Liver (tissue), 9 donors: ENCODE data around the gene RAB32. TPM values are rescaled to one million over a fixed set of nuclear protein-coding genes. Genes with fewer than 3 reads are reported as not detected.

Experiments used
- DNase-seq: peaks from one replicate; pipeline ENCODE4 v3.0.0-alpha.2; 2017; ENCODE audit warnings: low spot score
- H3K27ac ChIP-seq, 2 donors: one replicate each; pipeline ENCODE4 v1.7.0; 2013; ENCODE audit warnings: inconsistent platforms in 2 of 2, low read length in 2 of 2, control low read depth in 1 of 2, low read depth in 1 of 2, mild to moderate bottlenecking in 1 of 2
- H3K27me3 ChIP-seq, 4 donors: one replicate each; pipeline versions ENCODE4 v1.6.1 to v1.7.0; 2013; ENCODE audit warnings: low read length in 3 of 4, inconsistent platforms in 1 of 4, mild to moderate bottlenecking in 1 of 4, moderate library complexity in 1 of 4; ENCODE audit not compliant: control insufficient read depth in 4 of 4, insufficient read depth in 4 of 4
- H3K36me3 ChIP-seq, 4 donors: one replicate each; pipeline versions ENCODE4 v1.6.1 to v1.7.0; 2013; ENCODE audit warnings: low read length in 3 of 4, mild to moderate bottlenecking in 3 of 4, low read depth in 1 of 4, moderate library complexity in 1 of 4; ENCODE audit not compliant: control insufficient read depth in 4 of 4, insufficient read depth in 3 of 4
- H3K4me1 ChIP-seq, 4 donors: one replicate each; pipeline versions ENCODE4 v1.6.1 to v1.7.0; 2013; ENCODE audit warnings: low read length in 3 of 4, mild to moderate bottlenecking in 3 of 4, moderate library complexity in 1 of 4; ENCODE audit not compliant: control insufficient read depth in 4 of 4, insufficient read depth in 4 of 4
- H3K4me3 ChIP-seq, 3 donors: one replicate each; pipeline versions ENCODE4 v1.6.1 to v1.7.0; 2013; ENCODE audit warnings: low read length in 3 of 3, control low read depth in 1 of 3, low read depth in 1 of 3, mild to moderate bottlenecking in 1 of 3
- H3K9ac ChIP-seq, 2 donors: one replicate each; pipeline ENCODE4 v1.7.0; 2013; ENCODE audit warnings: low read length in 2 of 2, mild to moderate bottlenecking in 2 of 2, moderate library complexity in 2 of 2, control low read depth in 1 of 2, low read depth in 1 of 2
- H3K9me3 ChIP-seq, 4 donors: one replicate each; pipeline versions ENCODE4 v1.6.1 to v1.7.0; 2013; ENCODE audit warnings: low read length in 3 of 4; ENCODE audit not compliant: control insufficient read depth in 4 of 4
- EGR1 ChIP-seq, 2 donors: IDR thresholded peaks; 2 replicates each; pipeline ENCODE4 v1.6.1; 2016 to 2018; ENCODE audit warnings: antibody characterized with exemption in 2 of 2, low read depth in 2 of 2
- FOXA1 ChIP-seq: IDR thresholded peaks from 2 replicates; pipeline ENCODE4 v1.6.1; 2016; ENCODE audit warnings: antibody characterized with exemption
- FOXA2 ChIP-seq: IDR thresholded peaks from 2 replicates; pipeline ENCODE4 v1.6.1; 2016; ENCODE audit warnings: antibody characterized with exemption
- GABPA ChIP-seq, 2 donors: IDR thresholded peaks in 1 of 2; conservative IDR thresholded peaks in 1 of 2; 2 replicates each; pipeline ENCODE4 v1.6.1; 2016; ENCODE audit warnings: antibody characterized with exemption in 2 of 2, mild to moderate bottlenecking in 1 of 2, moderate library complexity in 1 of 2
- HNF4A ChIP-seq, 2 donors: conservative IDR thresholded peaks; 2 replicates each; pipeline ENCODE4 v1.6.1; 2016; ENCODE audit warnings: antibody characterized with exemption in 2 of 2, mild to moderate bottlenecking in 2 of 2
- HNF4G ChIP-seq: IDR thresholded peaks from 2 replicates; pipeline ENCODE4 v1.6.1; 2016; ENCODE audit warnings: antibody characterized with exemption
- JUND ChIP-seq, 2 donors: IDR thresholded peaks; 2 replicates each; pipeline ENCODE4 v1.6.1; 2016; ENCODE audit warnings: antibody characterized with exemption in 2 of 2
- NR2F2 ChIP-seq: IDR thresholded peaks from 2 replicates; pipeline ENCODE4 v1.6.1; 2016; ENCODE audit warnings: antibody characterized with exemption
- RAD21 ChIP-seq, 2 donors: IDR thresholded peaks; 2 replicates each; pipeline ENCODE4 v1.6.1; 2016; ENCODE audit warnings: antibody characterized with exemption in 2 of 2, mild to moderate bottlenecking in 2 of 2
- RXRA ChIP-seq, 2 donors: IDR thresholded peaks; 2 replicates each; pipeline ENCODE4 v1.6.1; 2017 to 2018; ENCODE audit warnings: antibody characterized with exemption in 2 of 2, mild to moderate bottlenecking in 1 of 2
- SP1 ChIP-seq: IDR thresholded peaks from 2 replicates; pipeline ENCODE4 v1.6.1; 2018; ENCODE audit warnings: antibody characterized with exemption, mild to moderate bottlenecking
- YY1 ChIP-seq: IDR thresholded peaks from 2 replicates; pipeline ENCODE4 v1.6.1; 2016; ENCODE audit warnings: antibody characterized with exemption, mild to moderate bottlenecking
- WGBS: extraction: QIAGEN DNeasy Blood & Tissue Kit; methylation state at CpG from one replicate; pipeline ENCODE4 v1.1.7; 2013; 5-methylcytosine and 5-hydroxymethylcytosine counted together
- polyA plus RNA-seq, 2 donors: library from polyadenylated mRNA; stranded (reverse) in 1 of 2; unstranded in 1 of 2; fragments of 200-250 nt in 1 of 2; fragments of >200 nt in 1 of 2; fragmentation: Nextera tagmentation in 1 of 2; extraction: Ambion mirVana in 1 of 2; gene quantifications; one replicate each; pipeline versions ENCODE4 v1.2.1 to v1.2.3, GENCODE V29; 2013 to 2015
- total RNA-seq, 2 donors: library from RNA; depleted of rRNA; stranded (reverse); fragments of >200 nt; gene quantifications; one replicate each; pipeline ENCODE4 v1.2.3, GENCODE V29; 2014
- TF ChIP-seq, protein P1 (sequence below): IDR thresholded peaks from 2 replicates; pipeline ENCODE4 v1.6.1; 2016; ENCODE audit warnings: antibody characterized with exemption
- TF ChIP-seq, protein P2 (sequence below): IDR thresholded peaks from 2 replicates; pipeline ENCODE4 v1.6.1; 2016; ENCODE audit warnings: antibody characterized with exemption
- TF ChIP-seq, protein P3 (sequence below): IDR thresholded peaks from 2 replicates; pipeline ENCODE4 v1.6.1; 2016; ENCODE audit warnings: antibody characterized with exemption
- TF ChIP-seq, protein P4 (sequence below): fragments of 150-350 bp; IDR thresholded peaks from 2 replicates; pipeline ENCODE4 v1.5.1; 2017; ENCODE audit warnings: improper control_type of control experiment, low read depth, low read length; ENCODE audit not compliant: missing input control
- donor health status: healthy.
- donor health status: healthy.
- donor health status: healthy.
- donor health status: healthy.
- donor health status: healthy.

Gene RAB32
- total and polyA plus RNA-seq, 4 donors, result 13.6 to 49.9 (median 31.1) TPM

DNA sequence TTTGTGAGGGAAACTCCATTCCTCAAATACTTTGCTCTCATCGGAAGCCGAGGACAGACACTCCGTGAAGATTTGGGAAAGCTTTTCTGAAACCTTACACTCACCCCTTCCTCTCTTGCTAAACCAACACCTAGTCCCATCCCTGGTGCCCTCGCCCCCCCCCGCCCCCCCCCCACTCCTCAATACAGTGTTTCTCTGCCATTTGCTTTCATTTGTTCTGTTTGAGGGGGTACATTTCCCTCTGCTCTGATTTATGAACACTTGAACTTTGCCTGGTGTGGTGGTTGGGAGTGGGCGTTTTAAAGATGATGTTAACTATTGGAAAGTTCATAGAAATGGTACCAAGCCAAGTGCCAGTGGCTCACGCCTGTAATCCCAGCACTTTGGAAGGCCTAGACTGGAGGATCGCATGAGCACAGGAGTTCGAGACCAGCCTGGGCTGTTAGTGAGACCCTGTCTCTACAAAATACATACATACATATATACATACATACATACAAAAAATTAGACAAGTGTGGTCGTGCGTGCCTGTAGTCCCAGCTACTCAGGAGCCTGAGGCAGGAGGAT is 1.1 kb downstream of the RAB32 start:
- Histone ChIP-seq H3K36me3 (peaks cover 0 to 4% (median 1%) of the 10 kb centered on the region in 4 donors), H3K27me3 (no peaks in the 10 kb centered on the region), H3K9ac (peak overlapping the region; percentile 79 to 99), H3K27ac (peak overlapping the region; percentile 96), H3K9me3 (no peaks in the 10 kb centered on the region), H3K4me3 (peak overlapping the region; percentile 90 to 99 (median 96)), H3K4me1 (peaks cover 10 to 32% (median 15%) of the 10 kb centered on the region in 4 donors)
- DNase-seq, result no peak
- TF ChIP-seq SP1 (no peak), NR2F2 (no peak), YY1 (no peak), EGR1 (IDR thresholded peaks at IDR 0.05; ENCODE audit: low read depth in 2 of 2) (no peak)
- TF ChIP-seq, protein P1, sequence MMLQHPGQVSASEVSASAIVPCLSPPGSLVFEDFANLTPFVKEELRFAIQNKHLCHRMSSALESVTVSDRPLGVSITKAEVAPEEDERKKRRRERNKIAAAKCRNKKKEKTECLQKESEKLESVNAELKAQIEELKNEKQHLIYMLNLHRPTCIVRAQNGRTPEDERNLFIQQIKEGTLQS, result no peak
- TF ChIP-seq, protein P2, sequence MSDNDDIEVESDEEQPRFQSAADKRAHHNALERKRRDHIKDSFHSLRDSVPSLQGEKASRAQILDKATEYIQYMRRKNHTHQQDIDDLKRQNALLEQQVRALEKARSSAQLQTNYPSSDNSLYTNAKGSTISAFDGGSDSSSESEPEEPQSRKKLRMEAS, result no peak
- WGBS, result 35% methylated on average over 11 of the region's 11 CpGs

DNA sequence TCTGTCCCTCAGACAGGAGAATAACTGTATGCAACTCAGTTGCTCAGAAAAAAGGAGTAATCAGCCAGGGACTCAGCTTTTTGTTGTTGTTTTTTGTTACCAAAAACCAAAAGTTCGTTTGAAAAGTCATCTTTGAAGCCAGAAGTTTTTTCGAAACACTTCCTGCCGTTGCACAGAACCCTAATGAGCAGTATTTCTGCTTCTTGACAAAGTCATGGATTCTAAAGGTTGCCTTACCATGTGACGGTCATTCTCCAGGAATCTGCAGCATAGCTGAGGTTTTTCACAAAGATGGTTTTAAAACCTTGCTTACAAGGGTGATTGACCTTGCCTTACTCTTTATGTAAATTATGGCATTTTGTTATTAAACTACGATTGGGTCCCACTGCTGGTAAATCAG is 1.9 kb downstream of the RAB32 start:
- Histone ChIP-seq H3K27ac (peak overlapping the region; percentile 38 to 42), H3K4me1 (peaks cover 10 to 32% (median 15%) of the 10 kb centered on the region in 4 donors), H3K9ac (peak overlapping the region in 1 of 2 donors; percentile 42), H3K9me3 (no peaks in the 10 kb centered on the region), H3K36me3 (peaks cover 0 to 6% (median 2%) of the 10 kb centered on the region in 4 donors), H3K27me3 (no peaks in the 10 kb centered on the region), H3K4me3 (peak overlapping the region in 2 of 3 donors; percentile 48 to 99)
- no peak for TF ChIP-seq HNF4A (conservative IDR thresholded peaks at IDR 0.05)
- TF ChIP-seq, protein P1, result no peak
- no peak for TF ChIP-seq JUND (IDR thresholded peaks at IDR 0.05)
- no peak for TF ChIP-seq GABPA (IDR thresholded peaks at IDR 0.05 in 1 of 2, conservative IDR thresholded peaks at IDR 0.05 in 1 of 2)
- no peak for TF ChIP-seq FOXA2
- TF ChIP-seq, protein P3, sequence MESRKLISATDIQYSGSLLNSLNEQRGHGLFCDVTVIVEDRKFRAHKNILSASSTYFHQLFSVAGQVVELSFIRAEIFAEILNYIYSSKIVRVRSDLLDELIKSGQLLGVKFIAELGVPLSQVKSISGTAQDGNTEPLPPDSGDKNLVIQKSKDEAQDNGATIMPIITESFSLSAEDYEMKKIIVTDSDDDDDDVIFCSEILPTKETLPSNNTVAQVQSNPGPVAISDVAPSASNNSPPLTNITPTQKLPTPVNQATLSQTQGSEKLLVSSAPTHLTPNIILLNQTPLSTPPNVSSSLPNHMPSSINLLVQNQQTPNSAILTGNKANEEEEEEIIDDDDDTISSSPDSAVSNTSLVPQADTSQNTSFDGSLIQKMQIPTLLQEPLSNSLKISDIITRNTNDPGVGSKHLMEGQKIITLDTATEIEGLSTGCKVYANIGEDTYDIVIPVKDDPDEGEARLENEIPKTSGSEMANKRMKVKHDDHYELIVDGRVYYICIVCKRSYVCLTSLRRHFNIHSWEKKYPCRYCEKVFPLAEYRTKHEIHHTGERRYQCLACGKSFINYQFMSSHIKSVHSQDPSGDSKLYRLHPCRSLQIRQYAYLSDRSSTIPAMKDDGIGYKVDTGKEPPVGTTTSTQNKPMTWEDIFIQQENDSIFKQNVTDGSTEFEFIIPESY, result no peak
- no peak for TF ChIP-seq HNF4G
- no peak for TF ChIP-seq SP1
- TF ChIP-seq, protein P2, result no peak
- TF ChIP-seq, protein P4, sequence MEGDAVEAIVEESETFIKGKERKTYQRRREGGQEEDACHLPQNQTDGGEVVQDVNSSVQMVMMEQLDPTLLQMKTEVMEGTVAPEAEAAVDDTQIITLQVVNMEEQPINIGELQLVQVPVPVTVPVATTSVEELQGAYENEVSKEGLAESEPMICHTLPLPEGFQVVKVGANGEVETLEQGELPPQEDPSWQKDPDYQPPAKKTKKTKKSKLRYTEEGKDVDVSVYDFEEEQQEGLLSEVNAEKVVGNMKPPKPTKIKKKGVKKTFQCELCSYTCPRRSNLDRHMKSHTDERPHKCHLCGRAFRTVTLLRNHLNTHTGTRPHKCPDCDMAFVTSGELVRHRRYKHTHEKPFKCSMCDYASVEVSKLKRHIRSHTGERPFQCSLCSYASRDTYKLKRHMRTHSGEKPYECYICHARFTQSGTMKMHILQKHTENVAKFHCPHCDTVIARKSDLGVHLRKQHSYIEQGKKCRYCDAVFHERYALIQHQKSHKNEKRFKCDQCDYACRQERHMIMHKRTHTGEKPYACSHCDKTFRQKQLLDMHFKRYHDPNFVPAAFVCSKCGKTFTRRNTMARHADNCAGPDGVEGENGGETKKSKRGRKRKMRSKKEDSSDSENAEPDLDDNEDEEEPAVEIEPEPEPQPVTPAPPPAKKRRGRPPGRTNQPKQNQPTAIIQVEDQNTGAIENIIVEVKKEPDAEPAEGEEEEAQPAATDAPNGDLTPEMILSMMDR, result no peak
- no peak for TF ChIP-seq RAD21 (IDR thresholded peaks at IDR 0.05)
- no peak for TF ChIP-seq FOXA1
- no peak for TF ChIP-seq RXRA (IDR thresholded peaks at IDR 0.05)
- 45% methylated on average over 5 of the region's 5 CpGs for WGBS
- DNase-seq, result no peak
